Trophoblast cell (in vitro differentiated cells and primary cell): Measurements from ENCODE around the gene PRDX3.
"Not testable (repeated sequence)": the region's sequence is repeated elsewhere in the genome, so short reads cannot be mapped to it uniquely, and the experiment has no call there.

ENCODE experiments used
- DNase-seq, 2 donors: peaks; one replicate each; pipeline ENCODE4 v3.0.0-alpha.2; 2016
- H2AFZ ChIP-seq: 2 replicates; pipeline ENCODE4 v1.6.1; 2013; ENCODE audit warnings: low read length, moderate library complexity, mild to moderate bottlenecking; ENCODE audit not compliant: insufficient read depth, poor library complexity
- H2AK5ac ChIP-seq: 2 replicates; pipeline ENCODE4 v1.6.1; 2013; ENCODE audit warnings: mild to moderate bottlenecking, low read length
- H2BK120ac ChIP-seq: 2 replicates; pipeline ENCODE4 v1.6.1; 2013; ENCODE audit warnings: low read length, mild to moderate bottlenecking, moderate library complexity; ENCODE audit not compliant: insufficient read depth, poor library complexity
- H2BK12ac ChIP-seq: 2 replicates; pipeline ENCODE4 v1.6.1; 2013; ENCODE audit warnings: mild to moderate bottlenecking, low read length, moderate library complexity
- H2BK5ac ChIP-seq: 2 replicates; pipeline ENCODE4 v1.6.1; 2013; ENCODE audit warnings: low read length, low read depth, moderate library complexity, mild to moderate bottlenecking; ENCODE audit not compliant: poor library complexity
- H3K14ac ChIP-seq: 2 replicates; pipeline ENCODE4 v1.6.1; 2013; ENCODE audit warnings: mild to moderate bottlenecking, low read length
- H3K18ac ChIP-seq: 2 replicates; pipeline ENCODE4 v1.6.1; 2013; ENCODE audit warnings: mild to moderate bottlenecking, low read length
- H3K23ac ChIP-seq: 2 replicates; pipeline ENCODE4 v1.6.1; 2013; ENCODE audit warnings: low read length
- H3K27ac ChIP-seq: 2 replicates; pipeline ENCODE4 v1.5.1; 2013; ENCODE audit warnings: low read depth, mild to moderate bottlenecking, inconsistent platforms, low read length, moderate library complexity
- H3K27me3 ChIP-seq: 2 replicates; pipeline ENCODE4 v1.6.1; 2013; ENCODE audit warnings: inconsistent platforms, mild to moderate bottlenecking, low read length, moderate library complexity; ENCODE audit not compliant: insufficient read depth
- H3K36me3 ChIP-seq, 2 experiments: 1 replicate in 1 of 2; 2 replicates in 1 of 2; pipeline ENCODE4 v1.6.1; 2013; ENCODE audit warnings: low read length in 2 of 2, mild to moderate bottlenecking in 2 of 2, moderate library complexity in 1 of 2; ENCODE audit not compliant: insufficient read depth in 2 of 2, control insufficient read depth in 1 of 2
- H3K4ac ChIP-seq: 2 replicates; pipeline ENCODE4 v1.6.1; 2013; ENCODE audit warnings: low read depth, mild to moderate bottlenecking, low read length, moderate library complexity
- H3K4me1 ChIP-seq, 2 experiments: 1 replicate in 1 of 2; 2 replicates in 1 of 2; pipeline ENCODE4 v1.6.1; 2013; ENCODE audit warnings: low read length in 2 of 2, mild to moderate bottlenecking in 2 of 2, moderate library complexity in 1 of 2; ENCODE audit not compliant: insufficient read depth in 2 of 2, control insufficient read depth in 1 of 2
- H3K4me2 ChIP-seq: 2 replicates; pipeline ENCODE4 v1.6.1; 2013; ENCODE audit warnings: inconsistent platforms, mild to moderate bottlenecking, low read length, moderate library complexity
- H3K4me3 ChIP-seq: 2 replicates; pipeline ENCODE4 v1.5.1; 2013; ENCODE audit warnings: mild to moderate bottlenecking, low read depth, low read length, inconsistent platforms
- H3K79me1 ChIP-seq: one replicate; pipeline ENCODE4 v1.6.1; 2013; ENCODE audit warnings: low read length
- H3K79me2 ChIP-seq: 2 replicates; pipeline ENCODE4 v1.6.1; 2013; ENCODE audit warnings: low read length, mild to moderate bottlenecking; ENCODE audit not compliant: control insufficient read depth, insufficient read depth, poor library complexity
- H3K9ac ChIP-seq: 2 replicates; pipeline ENCODE4 v1.6.1; 2013; ENCODE audit warnings: mild to moderate bottlenecking, low read length
- H3K9me3 ChIP-seq: 2 replicates; pipeline ENCODE4 v1.6.1; 2013; ENCODE audit warnings: low read depth, mild to moderate bottlenecking, control low read depth, inconsistent platforms, low read length; ENCODE audit not compliant: insufficient read depth
- H4K12ac ChIP-seq: 2 replicates; pipeline ENCODE4 v1.6.1; 2013; ENCODE audit warnings: low read depth, mild to moderate bottlenecking, low read length, moderate library complexity
- H4K8ac ChIP-seq: 2 replicates; pipeline ENCODE4 v1.6.1; 2013; ENCODE audit warnings: low read depth, mild to moderate bottlenecking, low read length, moderate library complexity
- H4K91ac ChIP-seq: one replicate; pipeline ENCODE4 v1.6.1; 2013; ENCODE audit warnings: low read depth, mild to moderate bottlenecking, low read length, moderate library complexity
- WGBS: extraction: QIAGEN DNeasy Blood & Tissue Kit; methylation state at CpG from one replicate; pipeline ENCODE4 v1.1.7; 2013; ENCODE audit warnings: missing lambda C conversion rate; ENCODE audit not compliant: insufficient read length, insufficient coverage; ENCODE audit errors: extremely low coverage; 5-methylcytosine and 5-hydroxymethylcytosine counted together

PRDX3 gene

DNA sequence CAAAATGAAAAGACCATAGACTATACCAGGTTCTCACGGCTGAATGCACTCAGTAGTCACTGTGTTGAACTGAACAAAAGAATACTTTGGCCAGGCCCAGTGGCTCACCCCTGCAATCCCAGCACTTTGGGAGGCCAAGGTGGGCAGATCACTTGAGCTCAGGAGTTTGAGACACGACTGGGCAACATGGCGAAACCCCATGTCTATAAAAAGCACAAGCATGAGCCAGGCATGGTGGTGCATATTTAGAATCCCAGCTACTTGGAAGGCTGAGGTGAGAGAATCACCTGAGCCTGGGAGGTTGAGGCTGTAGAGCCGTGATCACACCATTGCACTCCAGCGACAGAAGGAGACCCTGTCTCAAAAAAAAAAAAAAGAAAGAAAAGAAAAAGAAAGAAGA lies 25.6 kb downstream of the PRDX3 start:
- no peak overlapping the region for H3K14ac ChIP-seq
- peaks cover 9 to 19% of the 10 kb centered on the region in 2 experiments for H3K36me3 ChIP-seq
- no peak overlapping the region for H4K12ac ChIP-seq
- H2BK120ac ChIP-seq = no peak overlapping the region
- H4K8ac ChIP-seq = no peak overlapping the region
- H3K79me2 ChIP-seq = no peaks in the 10 kb centered on the region
- H3K4ac ChIP-seq = no peak overlapping the region
- no peak overlapping the region for H4K91ac ChIP-seq
- H2AFZ ChIP-seq = no peak overlapping the region
- WGBS = no CpG with 5 or more reads among the region's 5 CpGs
- H3K27me3 ChIP-seq = no peaks in the 10 kb centered on the region
- no peak overlapping the region for H3K4me3 ChIP-seq
- H2BK12ac ChIP-seq = no peak overlapping the region
- no peak for DNase-seq
- no peaks in the 10 kb centered on the region for H3K9me3 ChIP-seq
- H3K23ac ChIP-seq = no peak overlapping the region
- no peaks in the 10 kb centered on the region for H3K4me1 ChIP-seq
- no peak overlapping the region for H3K18ac ChIP-seq
- no peak overlapping the region for H2AK5ac ChIP-seq
- H3K4me2 ChIP-seq = no peak overlapping the region
- no peak overlapping the region for H3K9ac ChIP-seq
- no peak overlapping the region for H2BK5ac ChIP-seq
- no peaks in the 10 kb centered on the region for H3K79me1 ChIP-seq
- H3K27ac ChIP-seq = no peak overlapping the region

DNA sequence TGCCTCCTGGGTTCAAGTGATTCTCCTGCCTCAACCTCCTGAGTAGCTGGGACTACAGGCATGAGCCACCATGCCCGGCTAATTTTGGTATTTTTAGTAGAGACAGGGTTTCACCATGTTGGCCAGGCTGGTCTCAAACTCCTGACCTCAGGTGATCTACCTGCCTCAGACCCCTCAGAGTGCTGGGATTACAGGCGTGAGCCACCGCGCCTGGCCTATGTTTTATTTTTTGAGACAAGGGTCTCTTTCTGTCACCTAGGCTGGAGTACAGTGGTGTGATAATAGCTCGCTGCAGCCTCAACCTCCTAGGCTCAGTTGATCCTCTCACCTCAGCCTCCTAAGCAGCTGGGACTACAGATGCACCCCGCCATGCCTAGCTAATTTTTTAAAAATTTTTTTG lies 27.0 kb downstream of the PRDX3 start:
- not testable (repeated sequence) for H3K27me3 ChIP-seq, H3K27ac ChIP-seq, H3K23ac ChIP-seq, H3K9me3 ChIP-seq, H2BK12ac ChIP-seq, H3K79me2 ChIP-seq, H3K4me2 ChIP-seq, H2AFZ ChIP-seq, H4K8ac ChIP-seq, H4K12ac ChIP-seq, H3K18ac ChIP-seq, H3K4ac ChIP-seq, H3K14ac ChIP-seq, H3K9ac ChIP-seq, H3K4me1 ChIP-seq, H2BK5ac ChIP-seq, H2AK5ac ChIP-seq, DNase-seq, H2BK120ac ChIP-seq, H4K91ac ChIP-seq, H3K79me1 ChIP-seq, H3K4me3 ChIP-seq
- peaks cover 8 to 25% of the 10 kb centered on the region in 2 experiments for H3K36me3 ChIP-seq
- WGBS = no CpG with 5 or more reads among the region's 6 CpGs

DNA sequence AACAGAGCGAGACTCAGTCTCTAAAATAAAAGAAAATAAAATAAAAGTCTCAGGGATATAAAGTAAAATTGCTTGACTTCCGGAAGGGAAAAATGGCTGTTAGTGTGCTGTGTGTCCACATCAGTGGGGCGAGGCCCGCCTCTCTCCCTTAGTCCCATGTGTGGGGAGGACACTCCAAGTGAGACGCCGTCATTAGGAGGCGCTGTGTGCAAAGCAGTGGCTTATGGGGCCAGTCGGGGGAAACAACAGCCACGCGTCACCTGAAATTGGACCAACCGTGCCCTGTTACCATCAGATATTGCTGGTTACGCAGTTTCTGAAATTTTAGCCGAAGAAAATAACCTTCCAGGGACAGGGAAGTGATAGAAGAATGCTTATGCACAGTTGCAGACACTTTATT lies 28.9 kb downstream of the PRDX3 start:
- Histone ChIP-seq H3K23ac (no peak overlapping the region), H3K27ac (no peak overlapping the region), H3K27me3 (no peaks in the 10 kb centered on the region), H3K79me1 (no peaks in the 10 kb centered on the region), H2BK5ac (no peak overlapping the region), H3K9me3 (no peaks in the 10 kb centered on the region), H4K8ac (no peak overlapping the region), H3K79me2 (no peaks in the 10 kb centered on the region), H3K14ac (no peak overlapping the region), H3K4ac (no peak overlapping the region), H3K4me3 (no peak overlapping the region), H2AK5ac (no peak overlapping the region), H3K18ac (no peak overlapping the region), H4K12ac (no peak overlapping the region), H3K36me3 (peaks cover 6 to 17% of the 10 kb centered on the region in 2 experiments), H2BK120ac (no peak overlapping the region), H3K4me1 (no peaks in the 10 kb centered on the region), H3K4me2 (no peak overlapping the region), H4K91ac (no peak overlapping the region), H2BK12ac (no peak overlapping the region), H3K9ac (no peak overlapping the region), H2AFZ (no peak overlapping the region)
- no CpG with 5 or more reads among the region's 13 CpGs for WGBS
- DNase-seq = peak in 1 of 2 donors; percentile 65

DNA sequence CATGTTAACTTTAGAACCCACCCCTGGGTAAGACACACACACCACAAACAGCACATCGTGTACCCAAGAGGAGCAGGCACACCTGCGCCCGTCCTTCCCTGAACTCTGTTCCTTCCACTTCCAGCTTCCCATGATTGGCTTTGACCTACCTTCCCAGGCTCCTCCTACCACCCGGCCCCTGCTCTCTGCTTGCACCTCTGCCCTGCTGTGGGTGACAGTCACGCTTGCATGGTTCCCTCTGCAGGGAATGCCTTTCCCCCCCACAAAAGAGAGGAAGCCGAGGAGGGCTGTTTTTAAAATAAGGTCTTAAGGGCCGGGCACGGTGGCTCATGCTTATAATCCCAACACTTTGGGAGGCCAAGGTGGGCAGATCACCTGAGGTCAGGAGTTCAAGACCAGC lies 29.5 kb downstream of the PRDX3 start:
- H3K4ac ChIP-seq = no peak overlapping the region
- H3K14ac ChIP-seq = no peak overlapping the region
- no peaks in the 10 kb centered on the region for H3K9me3 ChIP-seq
- H4K8ac ChIP-seq = no peak overlapping the region
- H3K79me2 ChIP-seq = no peaks in the 10 kb centered on the region
- H2AFZ ChIP-seq = no peak overlapping the region
- no peak overlapping the region for H3K9ac ChIP-seq
- no peak overlapping the region for H3K18ac ChIP-seq
- DNase-seq = no peak
- no peak overlapping the region for H2BK12ac ChIP-seq
- H3K4me1 ChIP-seq = no peaks in the 10 kb centered on the region
- no peak overlapping the region for H3K4me3 ChIP-seq
- no CpG with 5 or more reads among the region's 8 CpGs for WGBS
- no peak overlapping the region for H2BK120ac ChIP-seq
- H4K91ac ChIP-seq = no peak overlapping the region
- H4K12ac ChIP-seq = no peak overlapping the region
- H3K4me2 ChIP-seq = no peak overlapping the region
- no peak overlapping the region for H2AK5ac ChIP-seq
- no peak overlapping the region for H3K27ac ChIP-seq
- H3K36me3 ChIP-seq = peaks cover 6 to 15% of the 10 kb centered on the region in 2 experiments
- no peaks in the 10 kb centered on the region for H3K27me3 ChIP-seq
- no peak overlapping the region for H2BK5ac ChIP-seq
- no peaks in the 10 kb centered on the region for H3K79me1 ChIP-seq
- no peak overlapping the region for H3K23ac ChIP-seq
